ENCODE data around the gene RREB1. TPM values are rescaled to one million over a fixed set of nuclear protein-coding genes. Genes with fewer than 3 reads are reported as not detected.

Gene RREB1
- total RNA-seq, 1 experiment from 2014 or later, result 30.7 TPM

GRCh38 chr6:7129360-7129759, 21.6 kb downstream of the RREB1 start:
- in situ Hi-C loops (cut with HindIII; ENCODE audit: low pct_unique_long_range_greater_than_20kb, low sequenced_read_pairs) (no loop called here), intact Hi-C loops (cut with micrococcal nuclease; ENCODE audit: unreplicated experiment) (no loop called here)
- CTCF ChIA-PET, result no interaction called here
- TF ChIP-seq CTCF (IDR thresholded peaks at IDR 0.05), result no peak
- no peak for TF ChIP-seq SIN3A (IDR thresholded peaks at IDR 0.05; ENCODE audit: borderline replicate concordance, insufficient read depth, low read depth, low read length)
- TF ChIP-seq POLR2AphosphoS5 (IDR thresholded peaks at IDR 0.05; ENCODE audit: low read depth, low read length), result no peak
- TF ChIP-seq TCF7L2 (IDR thresholded peaks at IDR 0.05; ENCODE audit: low read depth, low read length), result no peak
- TF ChIP-seq REST (IDR thresholded peaks at IDR 0.05; ENCODE audit: insufficient read depth in 1 of 2, low read depth in 2 of 2, low read length in 1 of 2), result no peak
- no TSS peak for BruUV-seq (replicated peaks)
- H3K9me3 ChIP-seq (ENCODE audit: control insufficient read depth, insufficient read depth, low read depth, low read length), result no peaks in the 10 kb centered on the region
- ATAC-seq, result no peak; the same call in 1 of the 2 replicates
- no peak overlapping the region for H3K27ac ChIP-seq (ENCODE audit: low read length)
- H3K4me1 ChIP-seq (ENCODE audit: control insufficient read depth, insufficient read depth, low read length), result peaks cover 11% of the 10 kb centered on the region; the same call in 1 of the 2 replicates
- no peaks in the 10 kb centered on the region for H3K36me3 ChIP-seq (ENCODE audit: control insufficient read depth, insufficient read depth, low read length)
- H3K4me3 ChIP-seq (ENCODE audit: low read depth in 2 of 2, low read length in 2 of 2), result no peak overlapping the region
- POLR2A ChIA-PET, result no interaction called here
- no peaks in the 10 kb centered on the region for H3K27me3 ChIP-seq (ENCODE audit: control insufficient read depth, insufficient read depth, low read length)
- DNase-seq (ENCODE audit: low read depth, low spot score), result no peak

- H3K4me3 ChIP-seq (ENCODE audit: low read depth in 2 of 2, low read length in 2 of 2), result no peak overlapping the region
- BruUV-seq (replicated peaks), result no TSS peak
- H3K36me3 ChIP-seq (ENCODE audit: control insufficient read depth, insufficient read depth, low read length), result no peaks in the 10 kb centered on the region
- ATAC-seq, result peak; percentile 53
- intact Hi-C loops (cut with micrococcal nuclease; ENCODE audit: unreplicated experiment), result no loop called here
- no peak for DNase-seq (ENCODE audit: low read depth, low spot score)
- H3K9me3 ChIP-seq (ENCODE audit: control insufficient read depth, insufficient read depth, low read depth, low read length), result no peaks in the 10 kb centered on the region
- H3K27ac ChIP-seq (ENCODE audit: low read length), result no peak overlapping the region
- H3K27me3 ChIP-seq (ENCODE audit: control insufficient read depth, insufficient read depth, low read length), result no peaks in the 10 kb centered on the region
- TF ChIP-seq CTCF (IDR thresholded peaks at IDR 0.05) (no peak), TCF7L2 (IDR thresholded peaks at IDR 0.05; ENCODE audit: low read depth, low read length) (no peak), REST (IDR thresholded peaks at IDR 0.05; ENCODE audit: insufficient read depth in 1 of 2, low read depth in 2 of 2, low read length in 1 of 2) (no peak), POLR2AphosphoS5 (IDR thresholded peaks at IDR 0.05; ENCODE audit: low read depth, low read length) (no peak), SIN3A (IDR thresholded peaks at IDR 0.05; ENCODE audit: borderline replicate concordance, insufficient read depth, low read depth, low read length) (no peak)
- in situ Hi-C loops (cut with HindIII; ENCODE audit: low pct_unique_long_range_greater_than_20kb, low sequenced_read_pairs), result no loop called here
- peaks cover 16% of the 10 kb centered on the region for H3K4me1 ChIP-seq (ENCODE audit: control insufficient read depth, insufficient read depth, low read length)
- CTCF ChIA-PET, result interaction anchor here (0.5 kb wide), 1 partner anchor 107 kb away, joined by 7 read pairs; no protein-coding TSS in a partner anchor
- POLR2A ChIA-PET, result no interaction called here
Observed at GRCh38 chr6:7129784-7130569, 22.2 kb downstream of the RREB1 start.
